Activated CD8-positive, alpha-beta memory T cell treated with anti-CD3 and anti-CD28 coated beads for 4 hours (primary cell): Measurements from ENCODE around the gene MTOR.
"Not testable (repeated sequence)": the region's sequence is repeated elsewhere in the genome, so short reads cannot be mapped to it uniquely, and the experiment has no call there.

ENCODE experiments used
- DNase-seq, 2 donors: peaks; one replicate each; pipeline ENCODE4 v3.0.0-alpha.2; 2020; ENCODE audit warnings: low read depth in 2 of 2

The MTOR gene

GRCh38 chr1:11109047-11109760 is 153.1 kb downstream of the MTOR start:
- DNase-seq, result no peak

- no peak for DNase-seq
These were observed 154.8 kb downstream of the MTOR start for GRCh38 chr1:11107599-11107998.

- DNase-seq, result no peak
These were observed 156.8 kb downstream of the MTOR start for GRCh38 chr1:11105586-11105985.

- no peak for DNase-seq
These were observed 161.0 kb downstream of the MTOR start for GRCh38 chr1:11101347-11101746.

- not testable (repeated sequence) for DNase-seq
These were observed 161.5 kb downstream of the MTOR start for GRCh38 chr1:11100806-11101205.

GRCh38 chr1:11100149-11100493 is 162.2 kb downstream of the MTOR start:
- no peak for DNase-seq

GRCh38 chr1:11099310-11100148 is 162.8 kb downstream of the MTOR start, which contains the start of gene EXOSC10:
TSS of gene EXOSC10 (minus strand) at chr1:11099869. CDS start at chr1:11099831, 38 bp downstream.
- DNase-seq, result peak; percentile 89 to 93

GRCh38 chr1:11098931-11099309 is 163.4 kb downstream of the MTOR start:
- no peak for DNase-seq

- not testable (repeated sequence) for DNase-seq
These were observed 178.6 kb downstream of the MTOR start for GRCh38 chr1:11083784-11084183.

GRCh38 chr1:11080931-11081330 is 181.4 kb downstream of the MTOR start:
- no peak for DNase-seq

GRCh38 chr1:11078631-11079030 is 183.7 kb downstream of the MTOR start:
- DNase-seq, result no peak

GRCh38 chr1:11073398-11073797 is 189.0 kb downstream of the MTOR start:
- DNase-seq, result not testable (repeated sequence)

- no peak for DNase-seq
These were observed 190.0 kb downstream of the MTOR start for GRCh38 chr1:11072216-11072917.

GRCh38 chr1:11071463-11072215 is 190.7 kb downstream of the MTOR start:
- no peak for DNase-seq

GRCh38 chr1:11070876-11071275 is 191.5 kb downstream of the MTOR start:
- no peak for DNase-seq

- DNase-seq, result no peak
These were observed 193.5 kb downstream of the MTOR start for GRCh38 chr1:11068600-11069473.

GRCh38 chr1:11067716-11068599 is 194.4 kb downstream of the MTOR start:
- DNase-seq, result no peak

GRCh38 chr1:11065796-11066195 is 196.6 kb downstream of the MTOR start:
- DNase-seq, result no peak

- no peak for DNase-seq
These were observed 197.4 kb downstream of the MTOR start for GRCh38 chr1:11064942-11065341.
